H9 (cell line): ENCODE results near the gene BAIAP2. TPM values are rescaled to one million over a fixed set of nuclear protein-coding genes. Genes with fewer than 3 reads are reported as not detected.
"Not testable (repeated sequence)": the region's sequence is repeated elsewhere in the genome, so short reads cannot be mapped to it uniquely, and the experiment has no call there.

Experiments used
- DNase-seq: peaks from one replicate; pipeline ENCODE4 v3.0.0-alpha.2; 2017
- H2AFZ ChIP-seq: one replicate; pipeline ENCODE4 v1.6.1; 2013; ENCODE audit warnings: mild to moderate bottlenecking, low read length, control low read depth, moderate library complexity
- H2AK5ac ChIP-seq: 2 replicates; pipeline ENCODE4 v1.6.1; 2013; ENCODE audit warnings: low read length, control low read depth, mixed read lengths; ENCODE audit not compliant: insufficient read length
- H2BK120ac ChIP-seq: one replicate; pipeline ENCODE4 v1.6.1; 2013; ENCODE audit warnings: low read depth, mild to moderate bottlenecking, low read length, control low read depth, inconsistent platforms; ENCODE audit not compliant: poor library complexity, severe bottlenecking
- H2BK12ac ChIP-seq: 2 replicates; pipeline ENCODE4 v1.6.1; 2013; ENCODE audit warnings: low read length, control low read depth, mixed read lengths, low read depth; ENCODE audit not compliant: insufficient read length
- H2BK15ac ChIP-seq: 2 replicates; pipeline ENCODE4 v1.6.1; 2013; ENCODE audit warnings: low read depth, low read length, control low read depth
- H2BK20ac ChIP-seq: one replicate; pipeline ENCODE4 v1.6.1; 2013; ENCODE audit warnings: low read depth, mild to moderate bottlenecking, low read length, control low read depth, inconsistent platforms; ENCODE audit not compliant: poor library complexity, severe bottlenecking
- H2BK5ac ChIP-seq: 2 replicates; pipeline ENCODE4 v1.6.1; 2013; ENCODE audit warnings: low read length, control low read depth, mixed read lengths; ENCODE audit not compliant: insufficient read length
- H3K14ac ChIP-seq: 2 replicates; pipeline ENCODE4 v1.6.1; 2013; ENCODE audit warnings: low read length, control low read depth; ENCODE audit not compliant: insufficient read depth
- H3K18ac ChIP-seq: 2 replicates; pipeline ENCODE4 v1.6.1; 2013; ENCODE audit warnings: low read depth, mild to moderate bottlenecking, mixed read lengths, low read length, control low read depth; ENCODE audit not compliant: insufficient read length
- H3K23ac ChIP-seq: 2 replicates; pipeline ENCODE4 v1.6.1; 2013; ENCODE audit warnings: low read length, control low read depth, mixed read lengths, low read depth; ENCODE audit not compliant: insufficient read length
- H3K23me2 ChIP-seq: 2 replicates; pipeline ENCODE4 v1.6.1; 2013; ENCODE audit warnings: low read depth, mild to moderate bottlenecking, mixed read lengths, low read length, control low read depth; ENCODE audit not compliant: insufficient read length, poor library complexity, severe bottlenecking
- H3K27ac ChIP-seq: 2 replicates; pipeline ENCODE4 v1.5.1; 2013; ENCODE audit warnings: low read length, control low read depth, mixed read lengths, low read depth; ENCODE audit not compliant: insufficient read length
- H3K27me3 ChIP-seq: 2 replicates; pipeline ENCODE4 v1.6.1; 2013; ENCODE audit warnings: low read length, control low read depth, inconsistent platforms; ENCODE audit not compliant: insufficient read depth
- H3K4ac ChIP-seq: 2 replicates; pipeline ENCODE4 v1.6.1; 2013; ENCODE audit warnings: low read depth, mild to moderate bottlenecking, control low read depth, inconsistent platforms, low read length, moderate library complexity
- H3K4me1 ChIP-seq: 2 replicates; pipeline ENCODE4 v1.6.1; 2013; ENCODE audit warnings: low read length, control low read depth, inconsistent platforms; ENCODE audit not compliant: insufficient read depth
- H3K4me2 ChIP-seq: 2 replicates; pipeline ENCODE4 v1.6.1; 2013; ENCODE audit warnings: low read length, control low read depth, mixed read lengths; ENCODE audit not compliant: insufficient read length, insufficient read depth
- H3K56ac ChIP-seq: 2 replicates; pipeline ENCODE4 v1.6.1; 2013; ENCODE audit warnings: low read depth, mild to moderate bottlenecking, mixed read lengths, low read length, control low read depth; ENCODE audit not compliant: insufficient read length
- H3K79me1 ChIP-seq: 2 replicates; pipeline ENCODE4 v1.6.1; 2013; ENCODE audit warnings: low read depth, mild to moderate bottlenecking, moderate library complexity, low read length, control low read depth, inconsistent platforms; ENCODE audit not compliant: insufficient read depth, poor library complexity, severe bottlenecking
- H3K79me2 ChIP-seq: 2 replicates; pipeline ENCODE4 v1.6.1; 2013; ENCODE audit warnings: low read length, control low read depth, inconsistent platforms; ENCODE audit not compliant: insufficient read depth
- H3K9ac ChIP-seq: 2 replicates; pipeline ENCODE4 v1.6.1; 2013; ENCODE audit warnings: low read length, control low read depth, mixed read lengths; ENCODE audit not compliant: insufficient read length; ENCODE audit errors: extremely low read depth
- H3K9me3 ChIP-seq: one replicate; pipeline ENCODE4 v1.6.1; 2013; ENCODE audit warnings: low read depth, low read length, inconsistent platforms; ENCODE audit not compliant: control insufficient read depth
- H3T11ph ChIP-seq: one replicate; pipeline ENCODE4 v1.6.1; 2013; ENCODE audit warnings: mild to moderate bottlenecking, low read length, control low read depth, inconsistent platforms
- H4K20me1 ChIP-seq: one replicate; pipeline ENCODE4 v1.6.1; 2013; ENCODE audit not compliant: control insufficient read depth, insufficient read length, insufficient read depth
- H4K5ac ChIP-seq: 2 replicates; pipeline ENCODE4 v1.6.1; 2013; ENCODE audit warnings: low read depth, mild to moderate bottlenecking, mixed read lengths, low read length, control low read depth; ENCODE audit not compliant: insufficient read length
- H4K8ac ChIP-seq: replicated peaks from 2 replicates; pipeline ENCODE4 v1.6.1; 2013; ENCODE audit warnings: low read length, control low read depth, mixed read lengths, low read depth; ENCODE audit not compliant: insufficient read length
- H4K91ac ChIP-seq: 2 replicates; pipeline ENCODE4 v1.6.1; 2013; ENCODE audit warnings: low read depth, mild to moderate bottlenecking, moderate library complexity, mixed read lengths, low read length, control low read depth; ENCODE audit not compliant: insufficient read length
- H3K27ac Mint-ChIP-seq, 3 experiments: 2 replicates in 2 of 3; 3 replicates in 1 of 3; pipeline ENCODE4 v1.8.0; 2020 to 2021; ENCODE audit warnings: mixed read lengths in 3 of 3, mild to moderate bottlenecking in 1 of 3, moderate library complexity in 1 of 3
- H3K27me3 Mint-ChIP-seq: 2 replicates; pipeline ENCODE4 v1.8.0; 2021; ENCODE audit warnings: low read depth, mild to moderate bottlenecking, moderate library complexity, mixed read lengths
- H3K36me3 Mint-ChIP-seq, 3 experiments: 2 replicates in 2 of 3; 3 replicates in 1 of 3; pipeline ENCODE4 v1.8.0; 2020 to 2021; ENCODE audit warnings: low read depth in 3 of 3, mixed read lengths in 3 of 3; ENCODE audit not compliant: insufficient read depth in 1 of 3
- H3K4me1 Mint-ChIP-seq, 2 experiments: 2 replicates each; pipeline ENCODE4 v1.8.0; 2020; ENCODE audit warnings: mixed read lengths in 2 of 2
- H3K4me3 Mint-ChIP-seq, 2 experiments: 2 replicates in 1 of 2; 3 replicates in 1 of 2; pipeline ENCODE4 v1.8.0; 2020 to 2021; ENCODE audit warnings: mild to moderate bottlenecking in 2 of 2, mixed read lengths in 2 of 2, moderate library complexity in 1 of 2
- H3K9me3 Mint-ChIP-seq, 2 experiments: 2 replicates in 1 of 2; 3 replicates in 1 of 2; pipeline ENCODE4 v1.8.0; 2020; ENCODE audit warnings: mild to moderate bottlenecking in 2 of 2, mixed read lengths in 2 of 2, moderate library complexity in 1 of 2
- WGBS: extraction: QIAGEN DNeasy Blood & Tissue Kit; methylation state at CpG from one replicate; pipeline ENCODE4 v1.1.7; 2013; ENCODE audit warnings: missing lambda C conversion rate, low lambda C conversion rate, mixed read lengths; ENCODE audit not compliant: insufficient read length; ENCODE audit errors: extremely low coverage; 5-methylcytosine and 5-hydroxymethylcytosine counted together
- total RNA-seq: library from RNA; stranded (reverse); gene quantifications from 2 replicates; pipeline ENCODE4 v1.2.1, GENCODE V29; 2021
- TF ChIP-seq, protein P1 (sequence below): fragments of 200-600 bp; sonication (generic); conservative IDR thresholded peaks from 3 replicates; pipeline ENCODE4 v1.8.0; 2021; ENCODE audit warnings: antibody characterized with exemption, mild to moderate bottlenecking

The BAIAP2 gene
- total RNA-seq, 1 experiment from 2014 or later, result 27.8 TPM

DNA sequence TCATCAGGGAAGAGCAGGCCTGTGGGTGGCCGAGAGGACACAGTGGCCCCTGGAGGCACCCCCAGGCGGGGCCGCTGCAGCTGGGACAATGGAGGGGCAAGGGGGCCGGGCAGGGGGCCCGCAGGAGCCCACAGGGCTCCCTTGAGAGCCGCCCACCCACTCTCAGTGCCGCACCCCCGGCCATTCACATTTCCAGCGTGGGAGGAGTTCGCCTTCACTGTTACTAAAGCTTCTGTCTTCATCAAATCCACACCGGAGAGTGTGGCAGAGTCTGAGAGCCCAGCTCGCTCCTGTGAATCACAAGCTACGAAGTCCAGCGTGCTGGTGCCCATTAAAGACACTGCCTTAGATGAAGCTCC, 109.5 kb downstream of the BAIAP2 start:
- Histone ChIP-seq H3K79me1 (no peaks in the 10 kb centered on the region), H3T11ph (no peak overlapping the region), H2BK5ac (no peak overlapping the region), H2AFZ (no peak overlapping the region), H3K23ac (no peak overlapping the region), H2BK120ac (no peak overlapping the region), H4K8ac (no peak overlapping the region), H2BK15ac (no peak overlapping the region), H3K79me2 (no peaks in the 10 kb centered on the region), H2AK5ac (no peak overlapping the region), H3K27me3 (no peaks in the 10 kb centered on the region), H3K14ac (no peak overlapping the region), H3K9me3 (no peaks in the 10 kb centered on the region), H3K4ac (no peak overlapping the region), H4K91ac (no peak overlapping the region), H2BK20ac (no peak overlapping the region), H4K20me1 (no peaks in the 10 kb centered on the region), H3K23me2 (no peaks in the 10 kb centered on the region), H3K9ac (no peak overlapping the region), H2BK12ac (no peak overlapping the region), H3K4me1 (no peaks in the 10 kb centered on the region), H3K18ac (no peak overlapping the region), H3K27ac (no peak overlapping the region), H3K56ac (no peak overlapping the region), H3K4me2 (no peak overlapping the region), H4K5ac (no peak overlapping the region)
- no peak for DNase-seq
- no CpG with 5 or more reads among the region's 14 CpGs for WGBS
- Mint-ChIP-seq H3K27me3 (no peaks in the 10 kb centered on the region; the same call in none of the 2 replicates), H3K4me1 (peaks cover 2 to 10% of the 10 kb centered on the region in 2 experiments; a peak in 2 of 4 replicates), H3K4me3 (no peak overlapping the region), H3K36me3 (no peaks in the 10 kb centered on the region; a peak in 1 of 7 replicates), H3K27ac (no peak overlapping the region; a peak in 1 of 7 replicates), H3K9me3 (no peaks in the 10 kb centered on the region; a peak in 1 of 5 replicates)
- TF ChIP-seq, protein P1, sequence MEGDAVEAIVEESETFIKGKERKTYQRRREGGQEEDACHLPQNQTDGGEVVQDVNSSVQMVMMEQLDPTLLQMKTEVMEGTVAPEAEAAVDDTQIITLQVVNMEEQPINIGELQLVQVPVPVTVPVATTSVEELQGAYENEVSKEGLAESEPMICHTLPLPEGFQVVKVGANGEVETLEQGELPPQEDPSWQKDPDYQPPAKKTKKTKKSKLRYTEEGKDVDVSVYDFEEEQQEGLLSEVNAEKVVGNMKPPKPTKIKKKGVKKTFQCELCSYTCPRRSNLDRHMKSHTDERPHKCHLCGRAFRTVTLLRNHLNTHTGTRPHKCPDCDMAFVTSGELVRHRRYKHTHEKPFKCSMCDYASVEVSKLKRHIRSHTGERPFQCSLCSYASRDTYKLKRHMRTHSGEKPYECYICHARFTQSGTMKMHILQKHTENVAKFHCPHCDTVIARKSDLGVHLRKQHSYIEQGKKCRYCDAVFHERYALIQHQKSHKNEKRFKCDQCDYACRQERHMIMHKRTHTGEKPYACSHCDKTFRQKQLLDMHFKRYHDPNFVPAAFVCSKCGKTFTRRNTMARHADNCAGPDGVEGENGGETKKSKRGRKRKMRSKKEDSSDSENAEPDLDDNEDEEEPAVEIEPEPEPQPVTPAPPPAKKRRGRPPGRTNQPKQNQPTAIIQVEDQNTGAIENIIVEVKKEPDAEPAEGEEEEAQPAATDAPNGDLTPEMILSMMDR, result no peak

- H2BK12ac ChIP-seq, H4K20me1 ChIP-seq, H2AK5ac ChIP-seq, H3K4me1 ChIP-seq, H3K27me3 Mint-ChIP-seq, H4K8ac ChIP-seq, H3K14ac ChIP-seq, H3K56ac ChIP-seq, H3K27ac Mint-ChIP-seq, H3K27me3 ChIP-seq, H3K36me3 Mint-ChIP-seq, H2BK120ac ChIP-seq, H3K9ac ChIP-seq, H3K23me2 ChIP-seq, H3K4me1 Mint-ChIP-seq, H3K18ac ChIP-seq, H3K9me3 ChIP-seq, H3T11ph ChIP-seq, H4K91ac ChIP-seq, H2BK5ac ChIP-seq, DNase-seq, H3K79me2 ChIP-seq, H2BK20ac ChIP-seq, H3K27ac ChIP-seq, H2BK15ac ChIP-seq, H3K4me3 Mint-ChIP-seq, H2AFZ ChIP-seq, H3K4me2 ChIP-seq, H3K4ac ChIP-seq, H3K9me3 Mint-ChIP-seq, H4K5ac ChIP-seq, H3K23ac ChIP-seq, H3K79me1 ChIP-seq: not testable (repeated sequence)
- no CpG with 5 or more reads among the region's 10 CpGs for WGBS
Measured at GRCh38 chr17:81146208-81146607, 111.3 kb downstream of the BAIAP2 start.
